A673 (cell line): ENCODE measurements around the gene GRID2. TPM values are rescaled to one million over a fixed set of nuclear protein-coding genes. Genes with fewer than 3 reads are reported as not detected.
A peak's percentile ranks its signal among the peaks of the same experiment; 100 is the strongest.

Experiments
- BruUV-seq: library from RNA; stranded (reverse); fragments of 400-500 nt; replicated peaks from 2 replicates; lab custom pipeline; 2021; lab: Mats Ljungman, UMichigan
- CTCF ChIA-PET: fragments of 300-600 bp; sonication (Branson Sonifier 250); formaldehyde crosslinking; loops from one replicate; lab custom pipeline; 2022; ENCODE audit warnings: antibody characterized with exemption; lab: Charles Lee
- POLR2A ChIA-PET: fragments of 300-600 bp; sonication (Branson Sonifier 250); formaldehyde crosslinking; loops from one replicate; lab custom pipeline; 2022; ENCODE audit warnings: antibody characterized with exemption; ENCODE audit not compliant: low non-redundant PET; lab: Charles Lee
- DNase-seq: peaks from one replicate; pipeline ENCODE4 v3.0.0-alpha.2; 2015; ENCODE audit warnings: low spot score
- H3K27ac ChIP-seq: fragments of 200-600 bp; sonication (generic); 2 replicates; pipeline ENCODE4 v1.5.1; 2016; ENCODE audit warnings: mixed run types, low read depth, mild to moderate bottlenecking, mixed read lengths, antibody characterized with exemption, low read length; ENCODE audit not compliant: poor library complexity, severe bottlenecking
- H3K27me3 ChIP-seq: fragments of 200-600 bp; sonication (generic); replicated peaks from 2 replicates; pipeline ENCODE4 v1.6.1; 2017; ENCODE audit warnings: mixed run types, low read depth, mild to moderate bottlenecking, mixed read lengths, antibody characterized with exemption, low read length; ENCODE audit not compliant: insufficient read depth, poor library complexity
- H3K36me3 ChIP-seq: fragments of 200-600 bp; sonication (generic); 2 replicates; pipeline ENCODE4 v1.6.1; 2016; ENCODE audit warnings: mixed run types, mild to moderate bottlenecking, mixed read lengths, antibody characterized with exemption, low read length; ENCODE audit not compliant: insufficient read depth, poor library complexity, severe bottlenecking
- H3K4me1 ChIP-seq: fragments of 200-600 bp; sonication (generic); 2 replicates; pipeline ENCODE4 v1.6.1; 2017; ENCODE audit warnings: mixed run types, mild to moderate bottlenecking, mixed read lengths, antibody characterized with exemption, low read length; ENCODE audit not compliant: insufficient read depth, poor library complexity, severe bottlenecking
- H3K4me3 ChIP-seq: fragments of 200-600 bp; sonication (generic); 2 replicates; pipeline ENCODE4 v1.5.1; 2016; ENCODE audit warnings: low read depth, mixed run types, mild to moderate bottlenecking, mixed read lengths, low read length; ENCODE audit not compliant: poor library complexity, severe bottlenecking
- H3K9me3 ChIP-seq: fragments of 200-600 bp; sonication (generic); 2 replicates; pipeline ENCODE4 v1.6.1; 2016; ENCODE audit warnings: mixed run types, low read depth, mild to moderate bottlenecking, mixed read lengths, antibody characterized with exemption, low read length; ENCODE audit not compliant: poor library complexity, severe bottlenecking
- EZH2 ChIP-seq: fragments of 200-600 bp; sonication (generic); IDR thresholded peaks from 2 replicates; pipeline ENCODE4 v1.6.1; 2017; ENCODE audit warnings: borderline replicate concordance, low read depth, mild to moderate bottlenecking, mixed read lengths, antibody characterized with exemption, low read length; ENCODE audit not compliant: poor library complexity, severe bottlenecking
- intact Hi-C: fragments of 100-400 bp; cut with micrococcal nuclease; formaldehyde crosslinking; loops from one replicate; pipeline ENCODE4 v1.10.0; 2022; ENCODE audit not compliant: unreplicated experiment
- total RNA-seq: library from RNA; stranded (reverse); gene quantifications from 2 replicates; pipeline ENCODE4 v1.2.3, GENCODE V29; 2021
- TF ChIP-seq, protein P1 (sequence below): fragments of 300-800, 200-600 bp; sonication (generic); conservative IDR thresholded peaks from 2 replicates; pipeline ENCODE4 v1.5.1; 2017; ENCODE audit warnings: low read depth, mild to moderate bottlenecking, antibody characterized with exemption, low read length, moderate library complexity, mixed read lengths

Gene GRID2
- total RNA-seq, 1 experiment from 2014 or later, result not detected

DNA sequence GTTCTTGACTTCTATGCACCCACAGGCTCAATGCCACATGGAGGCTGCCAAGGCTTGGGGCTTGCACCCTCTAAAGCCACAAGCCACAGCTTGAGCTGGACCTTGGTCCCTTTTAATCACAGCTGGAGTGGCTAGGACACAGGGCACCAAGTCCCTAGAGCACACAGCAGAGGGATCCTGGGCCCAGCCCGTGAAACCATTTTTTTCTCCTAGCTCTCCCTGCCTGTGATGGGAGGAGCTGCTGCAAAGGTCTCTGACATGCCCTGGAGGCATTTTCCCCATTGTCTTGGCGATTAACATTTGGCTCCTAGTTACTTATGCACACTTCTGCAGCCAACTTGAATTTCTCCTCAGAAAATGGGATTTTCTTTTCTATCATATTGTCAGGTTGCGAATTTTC, 410.9 kb downstream of the GRID2 start:
- DNase-seq, result no peak
- H3K9me3 ChIP-seq, result no peaks in the 10 kb centered on the region
- H3K4me1 ChIP-seq, result no peaks in the 10 kb centered on the region
- H3K4me3 ChIP-seq, result no peak overlapping the region
- ChIA-PET POLR2A (no interaction called here), CTCF (no interaction called here)
- no peak overlapping the region for H3K27ac ChIP-seq
- H3K27me3 ChIP-seq, result no peaks in the 10 kb centered on the region
- H3K36me3 ChIP-seq, result no peaks in the 10 kb centered on the region
- intact Hi-C loops, result no loop called here
- no peak for TF ChIP-seq EZH2
- TF ChIP-seq, protein P1, sequence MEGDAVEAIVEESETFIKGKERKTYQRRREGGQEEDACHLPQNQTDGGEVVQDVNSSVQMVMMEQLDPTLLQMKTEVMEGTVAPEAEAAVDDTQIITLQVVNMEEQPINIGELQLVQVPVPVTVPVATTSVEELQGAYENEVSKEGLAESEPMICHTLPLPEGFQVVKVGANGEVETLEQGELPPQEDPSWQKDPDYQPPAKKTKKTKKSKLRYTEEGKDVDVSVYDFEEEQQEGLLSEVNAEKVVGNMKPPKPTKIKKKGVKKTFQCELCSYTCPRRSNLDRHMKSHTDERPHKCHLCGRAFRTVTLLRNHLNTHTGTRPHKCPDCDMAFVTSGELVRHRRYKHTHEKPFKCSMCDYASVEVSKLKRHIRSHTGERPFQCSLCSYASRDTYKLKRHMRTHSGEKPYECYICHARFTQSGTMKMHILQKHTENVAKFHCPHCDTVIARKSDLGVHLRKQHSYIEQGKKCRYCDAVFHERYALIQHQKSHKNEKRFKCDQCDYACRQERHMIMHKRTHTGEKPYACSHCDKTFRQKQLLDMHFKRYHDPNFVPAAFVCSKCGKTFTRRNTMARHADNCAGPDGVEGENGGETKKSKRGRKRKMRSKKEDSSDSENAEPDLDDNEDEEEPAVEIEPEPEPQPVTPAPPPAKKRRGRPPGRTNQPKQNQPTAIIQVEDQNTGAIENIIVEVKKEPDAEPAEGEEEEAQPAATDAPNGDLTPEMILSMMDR, result no peak
- BruUV-seq, result no TSS peak

DNA sequence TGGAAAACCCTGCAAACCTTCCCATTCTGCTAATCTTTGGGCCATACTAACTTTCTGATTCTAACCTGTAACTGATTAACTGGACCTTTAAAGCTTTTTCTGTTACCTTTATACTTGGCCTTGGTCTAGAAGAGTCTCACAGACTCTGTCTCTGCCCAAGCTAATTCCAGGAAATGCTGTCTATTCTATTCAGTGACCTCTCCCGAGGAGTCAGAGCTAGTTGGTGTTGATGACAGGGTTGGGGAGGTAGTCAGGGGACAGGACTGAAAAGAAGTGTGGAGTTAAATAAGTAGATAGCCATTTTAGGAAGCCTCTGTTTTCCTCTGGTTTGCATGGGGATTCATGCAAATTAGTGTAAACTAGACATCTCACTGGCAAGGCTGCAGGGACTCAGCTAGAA, 429.5 kb downstream of the GRID2 start:
- no peak for TF ChIP-seq EZH2
- TF ChIP-seq, protein P1, result no peak
- H3K9me3 ChIP-seq, result no peaks in the 10 kb centered on the region
- CTCF ChIA-PET, result no interaction called here
- intact Hi-C loops, result no loop called here
- no peaks in the 10 kb centered on the region for H3K4me1 ChIP-seq
- DNase-seq, result no peak
- no peak overlapping the region for H3K27ac ChIP-seq
- no peak overlapping the region for H3K4me3 ChIP-seq
- H3K27me3 ChIP-seq, result no peaks in the 10 kb centered on the region
- POLR2A ChIA-PET, result no interaction called here
- no TSS peak for BruUV-seq
- no peaks in the 10 kb centered on the region for H3K36me3 ChIP-seq

DNA sequence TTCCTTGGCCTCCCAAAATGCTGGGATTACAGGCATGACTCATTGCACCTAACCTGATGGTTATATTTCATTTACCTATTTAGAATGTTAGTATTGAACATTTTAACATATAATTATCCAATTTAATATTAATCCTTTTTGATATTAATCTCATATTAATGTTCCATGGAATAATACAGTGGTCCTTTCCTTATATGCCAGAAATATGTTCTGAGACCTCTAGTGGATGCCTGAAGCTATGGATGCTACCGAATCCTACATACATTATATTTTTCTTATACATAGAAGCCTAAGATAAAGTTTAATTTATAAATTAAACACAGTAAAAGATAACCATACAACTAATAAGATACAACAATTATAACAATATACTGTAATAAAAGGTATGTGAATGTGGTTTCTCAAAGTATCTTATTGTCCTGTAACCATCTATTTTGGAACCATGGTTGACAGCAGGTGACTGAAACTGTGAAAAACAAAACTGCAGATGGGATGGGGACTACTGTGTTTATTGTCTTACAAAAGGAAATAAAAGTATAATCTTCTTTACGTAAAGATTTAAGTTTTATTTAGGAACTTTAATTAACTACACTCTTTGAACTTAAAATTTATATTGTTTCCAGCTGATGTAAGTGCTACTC, 431.4 kb downstream of the GRID2 start:
- TF ChIP-seq, protein P1, result peak; percentile 30; the same call in 1 of the 2 replicates
- no peak for TF ChIP-seq EZH2
- no peak for DNase-seq
- POLR2A ChIA-PET, result no interaction called here
- H3K4me1 ChIP-seq, result no peaks in the 10 kb centered on the region
- H3K9me3 ChIP-seq, result no peaks in the 10 kb centered on the region
- no peaks in the 10 kb centered on the region for H3K27me3 ChIP-seq
- H3K4me3 ChIP-seq, result no peak overlapping the region
- CTCF ChIA-PET, result interaction anchor here (0.9 kb wide), 1 partner anchor 832 kb away, joined by 4 read pairs; no protein-coding TSS in a partner anchor
- no TSS peak for BruUV-seq
- intact Hi-C loops, result no loop called here
- no peak overlapping the region for H3K27ac ChIP-seq
- H3K36me3 ChIP-seq, result no peaks in the 10 kb centered on the region
